ENCODE results near the gene GRXCR2.

GRXCR2 gene

DNA sequence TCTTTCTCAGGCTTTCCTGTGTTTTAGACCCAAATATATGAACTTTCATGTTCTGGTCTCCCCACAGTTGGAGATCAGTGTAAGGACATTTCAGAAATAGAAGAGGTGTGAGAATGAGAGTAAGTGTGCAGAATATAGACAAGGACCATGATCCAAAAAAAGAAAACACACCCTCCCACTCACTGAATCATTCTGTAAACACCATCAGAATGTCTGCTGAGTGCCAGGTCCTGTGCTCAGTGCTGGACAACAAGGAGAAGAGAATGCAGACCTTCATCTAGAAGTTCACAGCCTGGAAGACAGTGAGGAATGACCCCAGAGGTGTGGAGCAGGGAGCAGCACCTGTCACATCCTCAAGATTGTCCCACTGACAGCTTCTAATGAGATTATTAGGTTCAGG, 44.5 kb upstream of the GRXCR2 start:
- Histone ChIP-seq H3K27me3 (no peaks in the 10 kb centered on the region), H3K36me3 (no peaks in the 10 kb centered on the region), H3K4me3 (ENCODE audit: low read depth, low read length) (no peak overlapping the region), H3K9me3 (no peaks in the 10 kb centered on the region), H3K4me1 (no peaks in the 10 kb centered on the region)
- TF ChIP-seq, protein P1, sequence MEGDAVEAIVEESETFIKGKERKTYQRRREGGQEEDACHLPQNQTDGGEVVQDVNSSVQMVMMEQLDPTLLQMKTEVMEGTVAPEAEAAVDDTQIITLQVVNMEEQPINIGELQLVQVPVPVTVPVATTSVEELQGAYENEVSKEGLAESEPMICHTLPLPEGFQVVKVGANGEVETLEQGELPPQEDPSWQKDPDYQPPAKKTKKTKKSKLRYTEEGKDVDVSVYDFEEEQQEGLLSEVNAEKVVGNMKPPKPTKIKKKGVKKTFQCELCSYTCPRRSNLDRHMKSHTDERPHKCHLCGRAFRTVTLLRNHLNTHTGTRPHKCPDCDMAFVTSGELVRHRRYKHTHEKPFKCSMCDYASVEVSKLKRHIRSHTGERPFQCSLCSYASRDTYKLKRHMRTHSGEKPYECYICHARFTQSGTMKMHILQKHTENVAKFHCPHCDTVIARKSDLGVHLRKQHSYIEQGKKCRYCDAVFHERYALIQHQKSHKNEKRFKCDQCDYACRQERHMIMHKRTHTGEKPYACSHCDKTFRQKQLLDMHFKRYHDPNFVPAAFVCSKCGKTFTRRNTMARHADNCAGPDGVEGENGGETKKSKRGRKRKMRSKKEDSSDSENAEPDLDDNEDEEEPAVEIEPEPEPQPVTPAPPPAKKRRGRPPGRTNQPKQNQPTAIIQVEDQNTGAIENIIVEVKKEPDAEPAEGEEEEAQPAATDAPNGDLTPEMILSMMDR (IDR thresholded peaks at IDR 0.05; ENCODE audit: low read depth, low read length) = no peak
- DNase-seq = no peak

DNA sequence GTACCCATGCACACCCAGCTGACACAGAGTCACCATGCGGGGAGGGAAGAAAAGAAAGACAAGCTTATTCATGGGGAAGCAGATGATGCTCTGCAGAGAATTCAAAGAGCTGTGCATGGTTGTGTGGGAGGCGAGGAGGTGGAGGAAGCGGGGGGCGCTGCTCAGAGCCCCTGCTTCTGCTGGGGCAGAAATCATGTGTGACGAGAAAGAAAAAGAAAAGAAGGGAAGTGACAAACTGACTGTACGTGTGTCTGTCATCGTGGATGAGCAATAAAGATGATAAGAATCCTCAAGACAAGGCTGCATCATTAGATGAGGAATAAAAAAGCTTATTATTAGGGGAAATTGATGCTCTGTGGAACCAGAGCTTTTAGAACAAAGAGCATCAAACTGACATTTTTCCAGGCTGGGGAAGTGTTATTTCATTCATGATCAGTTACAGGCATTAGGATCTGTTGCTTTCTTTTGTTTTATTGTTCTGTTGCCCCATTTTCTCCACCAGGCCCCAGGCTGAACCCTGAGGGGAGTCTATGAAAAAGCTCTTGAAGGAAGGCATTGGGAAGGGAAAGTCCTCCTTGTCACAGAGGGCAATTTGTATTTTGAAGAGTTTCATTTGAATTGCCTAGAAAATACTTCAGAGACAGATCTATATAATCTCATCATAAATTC, 43.3 kb upstream of the GRXCR2 start:
- DNase-seq = no peak
- H3K4me3 ChIP-seq (ENCODE audit: low read depth, low read length) = no peak overlapping the region
- H3K9me3 ChIP-seq = no peaks in the 10 kb centered on the region
- H3K36me3 ChIP-seq = no peaks in the 10 kb centered on the region
- no peaks in the 10 kb centered on the region for H3K27me3 ChIP-seq
- TF ChIP-seq, protein P1 (IDR thresholded peaks at IDR 0.05; ENCODE audit: low read depth, low read length) = no peak
- no peaks in the 10 kb centered on the region for H3K4me1 ChIP-seq

DNA sequence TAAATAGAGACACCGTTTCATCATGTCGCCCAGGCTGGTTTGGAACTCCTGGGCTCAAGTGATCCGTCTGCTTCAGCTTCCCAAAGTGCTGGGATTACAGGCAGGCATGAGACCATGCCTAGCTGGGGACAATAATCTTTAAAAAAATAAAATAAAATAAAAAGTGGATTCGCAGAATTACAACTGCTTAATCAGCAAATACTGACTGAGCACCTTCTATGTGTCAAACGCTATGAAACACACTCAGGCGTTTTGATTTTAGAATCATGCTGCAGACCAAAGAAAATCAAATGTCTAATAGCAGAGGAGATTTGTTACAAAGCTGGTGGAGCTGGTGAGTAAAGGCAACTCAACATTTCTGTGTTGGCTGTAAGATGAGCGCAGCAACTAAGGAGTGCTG, 40.9 kb upstream of the GRXCR2 start:
- H3K9me3 ChIP-seq = no peaks in the 10 kb centered on the region
- H3K4me3 ChIP-seq (ENCODE audit: low read depth, low read length) = no peak overlapping the region
- H3K27me3 ChIP-seq = no peaks in the 10 kb centered on the region
- no peak for DNase-seq
- no peaks in the 10 kb centered on the region for H3K36me3 ChIP-seq
- H3K4me1 ChIP-seq = no peaks in the 10 kb centered on the region
- TF ChIP-seq, protein P1 (IDR thresholded peaks at IDR 0.05; ENCODE audit: low read depth, low read length) = no peak

GRCh38 chr5:145912594-145912993, 39.8 kb upstream of the GRXCR2 start:
- Histone ChIP-seq H3K9me3 (no peaks in the 10 kb centered on the region), H3K27me3 (no peaks in the 10 kb centered on the region), H3K4me3 (ENCODE audit: low read depth, low read length) (no peak overlapping the region), H3K4me1 (no peaks in the 10 kb centered on the region), H3K36me3 (no peaks in the 10 kb centered on the region)
- TF ChIP-seq, protein P1 (IDR thresholded peaks at IDR 0.05; ENCODE audit: low read depth, low read length) = no peak
- DNase-seq = no peak

DNA sequence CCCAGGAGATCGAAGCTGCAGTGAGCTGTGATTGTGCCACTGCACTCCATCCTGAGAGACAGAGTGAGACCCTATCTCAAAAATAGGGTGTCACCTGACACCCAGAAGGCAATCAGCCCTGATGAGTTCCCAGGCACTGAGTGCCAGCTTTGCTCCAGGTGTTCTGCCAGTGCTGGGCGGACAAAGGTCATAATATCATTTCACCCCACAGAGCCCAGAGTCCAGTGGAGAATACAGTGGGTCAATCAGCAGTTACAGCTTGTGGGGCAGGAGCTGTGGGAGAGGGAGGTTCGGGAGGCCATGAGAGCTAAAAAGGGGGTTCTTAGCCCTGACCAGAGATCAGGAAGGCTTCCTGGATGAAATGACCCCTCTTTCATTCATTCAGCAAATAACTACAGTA, 39.2 kb upstream of the GRXCR2 start:
- no peak overlapping the region for H3K4me3 ChIP-seq (ENCODE audit: low read depth, low read length)
- no peaks in the 10 kb centered on the region for H3K36me3 ChIP-seq
- no peaks in the 10 kb centered on the region for H3K9me3 ChIP-seq
- H3K4me1 ChIP-seq = no peaks in the 10 kb centered on the region
- H3K27me3 ChIP-seq = no peaks in the 10 kb centered on the region
- DNase-seq = no peak
- TF ChIP-seq, protein P1 (IDR thresholded peaks at IDR 0.05; ENCODE audit: low read depth, low read length) = no peak

GRCh38 chr5:145911164-145911563, 38.4 kb upstream of the GRXCR2 start:
- no peaks in the 10 kb centered on the region for H3K4me1 ChIP-seq
- H3K36me3 ChIP-seq = no peaks in the 10 kb centered on the region
- TF ChIP-seq, protein P1 (IDR thresholded peaks at IDR 0.05; ENCODE audit: low read depth, low read length) = no peak
- no peaks in the 10 kb centered on the region for H3K9me3 ChIP-seq
- no peak overlapping the region for H3K4me3 ChIP-seq (ENCODE audit: low read depth, low read length)
- no peak for DNase-seq
- no peaks in the 10 kb centered on the region for H3K27me3 ChIP-seq
